ENCODE data around the gene OBSL1.

OBSL1 gene

GRCh38 chr2:219571311-219572236 is at the start of gene OBSL1:
OBSL1 (minus strand) TSS chr2:219571539; CDS start chr2:219571232, 307 bp downstream.
- peak; percentile 74 for DNase-seq (ENCODE audit: low spot score)

GRCh38 chr2:219620546-219620945 is 49.2 kb upstream of the OBSL1 start:
- no peak for DNase-seq (ENCODE audit: low spot score)

- DNase-seq (ENCODE audit: low spot score): no peak
Observed at GRCh38 chr2:219619235-219619634, 47.9 kb upstream of the OBSL1 start.

GRCh38 chr2:219618733-219619122 is 47.4 kb upstream of the OBSL1 start:
- no peak for DNase-seq (ENCODE audit: low spot score)

- DNase-seq (ENCODE audit: low spot score): no peak
Observed at GRCh38 chr2:219616550-219616949, 45.2 kb upstream of the OBSL1 start.

GRCh38 chr2:219615894-219616293 is 44.6 kb upstream of the OBSL1 start:
- DNase-seq (ENCODE audit: low spot score): peak; percentile 16

- no peak for DNase-seq (ENCODE audit: low spot score)
Observed at GRCh38 chr2:219615036-219615435, 43.7 kb upstream of the OBSL1 start.

- no peak for DNase-seq (ENCODE audit: low spot score)
Observed at GRCh38 chr2:219614076-219614860, 42.9 kb upstream of the OBSL1 start.

- no peak for DNase-seq (ENCODE audit: low spot score)
Observed at GRCh38 chr2:219613461-219614070, 42.2 kb upstream of the OBSL1 start.

- DNase-seq (ENCODE audit: low spot score): no peak
Observed at GRCh38 chr2:219612577-219613286, 41.4 kb upstream of the OBSL1 start.

- DNase-seq (ENCODE audit: low spot score): no peak
Observed at GRCh38 chr2:219611866-219612576, 40.7 kb upstream of the OBSL1 start.

GRCh38 chr2:219611306-219611705 is 40.0 kb upstream of the OBSL1 start:
- DNase-seq (ENCODE audit: low spot score): no peak

GRCh38 chr2:219609149-219609750 is 37.9 kb upstream of the OBSL1 start:
- no peak for DNase-seq (ENCODE audit: low spot score)

- no peak for DNase-seq (ENCODE audit: low spot score)
Observed at GRCh38 chr2:219608399-219608964, 37.1 kb upstream of the OBSL1 start.

GRCh38 chr2:219607931-219608330 is 36.6 kb upstream of the OBSL1 start:
- no peak for DNase-seq (ENCODE audit: low spot score)

GRCh38 chr2:219605607-219605954 is 34.2 kb upstream of the OBSL1 start:
- DNase-seq (ENCODE audit: low spot score): no peak

GRCh38 chr2:219603771-219604170 is 32.4 kb upstream of the OBSL1 start:
- DNase-seq (ENCODE audit: low spot score): no peak

GRCh38 chr2:219598308-219599078 is 27.2 kb upstream of the OBSL1 start:
- no peak for DNase-seq (ENCODE audit: low spot score)

GRCh38 chr2:219597552-219598307 is 26.4 kb upstream of the OBSL1 start, which contains the start of gene STK11IP:
STK11IP (plus strand) TSS chr2:219597857; CDS start chr2:219598120, 263 bp downstream.
- peak; percentile 94 for DNase-seq (ENCODE audit: low spot score)

All from D341Med (cell line).